GM12874 (cell line): Measurements from ENCODE around the gene TP73.

ENCODE experiments used
- CTCF ChIP-seq: IDR thresholded peaks from 2 replicates; pipeline ENCODE4 v1.5.1; 2011; ENCODE audit warnings: low read depth, mild to moderate bottlenecking, control low read depth, low read length, moderate library complexity; ENCODE audit not compliant: insufficient read depth

The TP73 gene

GRCh38 chr1:3633344-3634058 is 18.8 kb upstream of the TP73 start:
- TF ChIP-seq CTCF = no peak

GRCh38 chr1:3634059-3634800 is 18.1 kb upstream of the TP73 start:
- TF ChIP-seq CTCF = no peak

- no peak for TF ChIP-seq CTCF
Observed at GRCh38 chr1:3636080-3636479, 16.2 kb upstream of the TP73 start.

GRCh38 chr1:3636531-3636930 is 15.8 kb upstream of the TP73 start:
- TF ChIP-seq CTCF = no peak

- no peak for TF ChIP-seq CTCF
Observed at GRCh38 chr1:3638027-3638426, 14.3 kb upstream of the TP73 start.

GRCh38 chr1:3638676-3639075 is 13.6 kb upstream of the TP73 start:
- no peak for TF ChIP-seq CTCF

GRCh38 chr1:3639397-3639911 is 12.9 kb upstream of the TP73 start:
- TF ChIP-seq CTCF = no peak
